Psoas muscle (tissue), 8 donors: ENCODE data around the gene PPME1. TPM values are rescaled to one million over a fixed set of nuclear protein-coding genes. Genes with fewer than 3 reads are reported as not detected.

Source experiments
- ATAC-seq, 4 donors: fragments of 200-7000 bp; cut with Tn5 transposase; one replicate each; pipeline ENCODE4 v1.9.1; 2020; ENCODE audit warnings: moderate library complexity in 3 of 4, mild to moderate bottlenecking in 2 of 4
- DNase-seq, 2 donors: peaks; one replicate each; pipeline ENCODE4 v3.0.0-alpha.2; 2020
- H3K27ac ChIP-seq: fragments of 200-600 bp; one replicate; pipeline ENCODE4 v1.8.0; 2022
- H3K27me3 ChIP-seq, 3 donors: fragments of 200-600 bp in 1 of 3; one replicate each; pipeline versions ENCODE4 v1.6.1 to v1.8.0; 2013 to 2022; ENCODE audit warnings: low read length in 2 of 3, mild to moderate bottlenecking in 2 of 3, moderate library complexity in 1 of 3; ENCODE audit not compliant: insufficient read depth in 3 of 3
- H3K36me3 ChIP-seq, 2 donors: fragments of 200-600 bp in 1 of 2; one replicate each; pipeline versions ENCODE4 v1.6.1 to v1.8.0; 2013 to 2022; ENCODE audit warnings: low read depth in 1 of 2, mild to moderate bottlenecking in 1 of 2, moderate library complexity in 1 of 2; ENCODE audit not compliant: insufficient read depth in 1 of 2
- H3K4me1 ChIP-seq: fragments of 200-600 bp; one replicate; pipeline ENCODE4 v1.8.0; 2022
- H3K4me3 ChIP-seq: fragments of 200-600 bp; one replicate; pipeline ENCODE4 v1.8.0; 2022; ENCODE audit warnings: mild to moderate bottlenecking
- H3K9me3 ChIP-seq: fragments of 200-600 bp; one replicate; pipeline ENCODE4 v1.8.0; 2022
- WGBS, 3 donors: extraction: QIAGEN DNeasy Blood & Tissue Kit; methylation state at CpG; one replicate each; pipeline versions ENCODE4 v1.1.6 to v1.1.7; 2013; 5-methylcytosine and 5-hydroxymethylcytosine counted together
- intact Hi-C, 2 donors: fragments of 100-400 bp; cut with DNase I; formaldehyde crosslinking; loops; one replicate each; pipeline versions ENCODE4 v1.11.0 to v1.14.2; 2022
- polyA plus RNA-seq, 3 donors: library from polyadenylated mRNA; stranded (reverse); fragments of 200-250 nt; gene quantifications; one replicate each; pipeline ENCODE4 v1.2.3, GENCODE V29; 2013
- total RNA-seq, 4 donors: library from RNA; stranded (reverse); fragmentation: NEBNext Ultra II Directional in 2 of 4; extraction: Animal tissue kit (Norgen Biotek cat#: 25700) in 2 of 4; gene quantifications; one replicate each; pipeline versions ENCODE4 v1.2.1 to v1.2.4, GENCODE V29; 2021 to 2023
- TF ChIP-seq, protein P1 (sequence below): fragments of 200-600 bp; IDR thresholded peaks from one replicate; pipeline ENCODE4 v1.8.0; 2022; ENCODE audit warnings: antibody characterized with exemption
- donor health status: healthy with polysubstance abuse.
- donor health status: DM: no; HTN: no; CAD: no; lungs with moderate emphysema.
- donor health status: Bipolar disorder and iron deficiency.
- donor health status: healthy.
- donor health status: DM: yes; HTN: yes; CAD: no.
- donor health status: DM: no; HTN: no; CAD: no.
- donor health status: DM: no; HTN: no; CAD: no.
- donor health status: DM: yes; HTN: yes; CAD: no.

The PPME1 gene
- total and polyA plus RNA-seq, 7 donors, result 28.3 to 47.9 (median 43.1) TPM

DNA sequence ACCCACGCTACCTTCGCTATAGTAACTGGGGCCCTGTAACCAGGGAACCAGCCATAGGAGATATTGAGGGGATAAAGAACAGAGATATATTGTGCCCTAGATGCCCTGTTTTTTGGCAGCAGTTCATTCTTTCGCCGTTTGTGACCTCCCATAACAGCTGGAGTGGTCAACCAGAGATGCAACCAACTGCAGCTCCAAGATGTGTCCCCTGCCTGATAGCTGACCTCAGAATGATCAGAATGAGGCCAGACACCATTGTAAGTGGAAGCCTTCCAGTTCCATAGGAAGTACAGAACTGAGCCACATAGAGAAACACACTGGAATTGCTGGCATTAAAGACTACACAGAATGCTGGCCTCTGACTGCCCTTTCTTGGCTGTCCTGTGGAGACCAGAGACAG is 101.2 kb downstream of the PPME1 start:
- intact Hi-C loops, result no loop called here
- DNase-seq (no peak), ATAC-seq (no peak)
- TF ChIP-seq, protein P1, sequence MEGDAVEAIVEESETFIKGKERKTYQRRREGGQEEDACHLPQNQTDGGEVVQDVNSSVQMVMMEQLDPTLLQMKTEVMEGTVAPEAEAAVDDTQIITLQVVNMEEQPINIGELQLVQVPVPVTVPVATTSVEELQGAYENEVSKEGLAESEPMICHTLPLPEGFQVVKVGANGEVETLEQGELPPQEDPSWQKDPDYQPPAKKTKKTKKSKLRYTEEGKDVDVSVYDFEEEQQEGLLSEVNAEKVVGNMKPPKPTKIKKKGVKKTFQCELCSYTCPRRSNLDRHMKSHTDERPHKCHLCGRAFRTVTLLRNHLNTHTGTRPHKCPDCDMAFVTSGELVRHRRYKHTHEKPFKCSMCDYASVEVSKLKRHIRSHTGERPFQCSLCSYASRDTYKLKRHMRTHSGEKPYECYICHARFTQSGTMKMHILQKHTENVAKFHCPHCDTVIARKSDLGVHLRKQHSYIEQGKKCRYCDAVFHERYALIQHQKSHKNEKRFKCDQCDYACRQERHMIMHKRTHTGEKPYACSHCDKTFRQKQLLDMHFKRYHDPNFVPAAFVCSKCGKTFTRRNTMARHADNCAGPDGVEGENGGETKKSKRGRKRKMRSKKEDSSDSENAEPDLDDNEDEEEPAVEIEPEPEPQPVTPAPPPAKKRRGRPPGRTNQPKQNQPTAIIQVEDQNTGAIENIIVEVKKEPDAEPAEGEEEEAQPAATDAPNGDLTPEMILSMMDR, result no peak
- no peaks in the 10 kb centered on the region for H3K36me3 ChIP-seq
- no peak overlapping the region for H3K4me3 ChIP-seq
- WGBS, 3 donors, result 61 to 67% (median 67%) methylated on average over 4 of the region's 4 CpGs
- no peaks in the 10 kb centered on the region for H3K9me3 ChIP-seq
- no peaks in the 10 kb centered on the region for H3K27me3 ChIP-seq
- no peak overlapping the region for H3K27ac ChIP-seq
- H3K4me1 ChIP-seq, result no peaks in the 10 kb centered on the region

DNA sequence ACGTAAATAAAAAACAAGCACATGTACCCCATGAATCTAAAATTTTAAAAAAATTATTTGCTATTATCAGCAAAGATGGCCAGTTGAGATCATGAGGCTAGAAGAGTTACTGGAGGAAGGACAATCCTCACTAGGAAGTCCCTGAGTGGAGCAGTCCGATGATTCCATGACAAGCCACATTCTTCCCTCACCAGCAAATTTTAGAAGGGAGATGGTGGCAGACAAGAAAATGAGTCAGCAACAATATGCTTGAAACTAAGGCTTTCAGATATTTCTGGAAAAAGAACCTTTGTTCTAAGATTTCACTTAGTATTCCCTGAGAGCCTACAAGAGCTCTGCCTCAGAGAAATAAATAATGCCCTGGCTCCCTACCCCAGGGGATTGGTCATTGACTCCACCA is 105.5 kb downstream of the PPME1 start:
- TF ChIP-seq, protein P1, result no peak
- no peak overlapping the region for H3K4me3 ChIP-seq
- no peaks in the 10 kb centered on the region for H3K27me3 ChIP-seq
- intact Hi-C loops, result no loop called here
- no peaks in the 10 kb centered on the region for H3K36me3 ChIP-seq
- H3K27ac ChIP-seq, result no peak overlapping the region
- H3K9me3 ChIP-seq, result no peaks in the 10 kb centered on the region
- DNase-seq (no peak), ATAC-seq (no peak)
- 91 to 97% (median 93%) methylated on average over 2 of the region's 2 CpGs for WGBS, 3 donors
- H3K4me1 ChIP-seq, result no peaks in the 10 kb centered on the region

DNA sequence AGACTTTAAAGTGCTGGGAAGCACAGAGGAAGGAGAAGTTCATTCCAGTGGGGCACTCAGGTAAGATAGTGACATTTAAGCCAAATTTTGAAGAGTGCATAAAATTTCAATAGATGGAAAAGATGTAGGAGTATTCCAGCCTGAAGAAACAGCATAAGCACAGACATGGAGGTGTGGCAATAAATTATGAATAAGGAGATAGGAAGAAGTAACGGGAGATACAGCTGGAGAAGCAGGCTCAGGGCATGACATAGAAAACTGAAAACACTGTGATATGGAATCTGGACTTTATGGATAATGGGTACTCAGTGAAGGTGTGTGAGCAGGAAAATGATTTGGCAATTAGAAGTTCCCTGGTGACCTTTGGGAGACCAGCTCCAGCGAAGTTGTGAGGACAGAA is 107.0 kb downstream of the PPME1 start:
- Histone ChIP-seq H3K9me3 (no peaks in the 10 kb centered on the region), H3K4me3 (no peak overlapping the region), H3K27me3 (no peaks in the 10 kb centered on the region), H3K4me1 (no peaks in the 10 kb centered on the region), H3K36me3 (no peaks in the 10 kb centered on the region), H3K27ac (no peak overlapping the region)
- intact Hi-C loops, result no loop called here
- WGBS, 3 donors, result 77 to 86% (median 80%) methylated on average over 2 of the region's 2 CpGs
- ATAC-seq (peak in 1 of 4 donors; percentile 6), DNase-seq (no peak)
- TF ChIP-seq, protein P1, result no peak

DNA sequence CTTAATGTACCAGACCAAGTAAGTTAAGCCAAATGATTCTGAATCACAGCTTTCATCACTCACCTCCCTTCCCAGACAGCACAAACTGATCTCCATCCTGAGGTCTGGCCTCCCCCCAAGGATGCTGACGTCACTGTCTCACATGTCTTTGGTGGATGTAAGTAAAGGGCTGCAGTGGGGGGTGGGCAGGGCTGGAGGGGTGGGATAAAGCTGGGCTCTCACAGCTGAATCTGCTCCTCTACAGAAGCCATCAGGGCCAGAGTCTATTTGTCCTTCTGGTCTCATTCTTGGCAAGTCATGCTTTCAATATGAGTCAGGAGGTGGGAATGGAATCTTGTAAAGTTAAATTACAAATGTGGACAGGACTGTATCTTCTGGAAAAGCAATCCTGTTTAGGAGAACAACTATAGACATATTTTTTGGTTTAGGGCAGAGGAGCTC is 107.7 kb downstream of the PPME1 start:
- WGBS, 3 donors, result 55 to 67% (median 55%) methylated on average over 1 of the region's 1 CpG
- Histone ChIP-seq H3K9me3 (no peaks in the 10 kb centered on the region), H3K4me3 (no peak overlapping the region), H3K27ac (no peak overlapping the region), H3K27me3 (no peaks in the 10 kb centered on the region), H3K36me3 (no peaks in the 10 kb centered on the region), H3K4me1 (no peaks in the 10 kb centered on the region)
- ATAC-seq (peak; percentile 32 to 91 (median 50)), DNase-seq (peak in 1 of 2 donors; percentile 78)
- intact Hi-C loops, result no loop called here
- TF ChIP-seq, protein P1, result no peak

DNA sequence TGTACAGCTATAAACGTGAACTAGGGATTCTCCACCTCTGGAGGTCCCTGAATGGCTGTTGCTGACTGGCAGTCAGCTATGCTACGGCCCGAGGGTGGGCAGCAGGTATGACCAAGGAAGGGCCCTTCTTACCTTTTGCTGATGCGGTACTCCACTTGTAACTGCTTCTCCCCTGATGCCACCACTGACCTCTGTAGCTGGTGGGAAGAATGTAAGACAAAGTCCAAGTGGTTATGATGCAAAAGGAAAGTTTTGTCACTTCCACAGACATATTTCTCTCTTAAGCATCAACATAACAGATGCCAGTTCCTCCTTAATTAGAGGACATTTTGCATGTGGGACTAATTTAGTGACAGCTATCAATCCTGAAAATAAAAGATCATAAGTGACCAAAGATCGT is 108.2 kb downstream of the PPME1 start:
- intact Hi-C loops, result no loop called here
- Histone ChIP-seq H3K4me1 (no peaks in the 10 kb centered on the region), H3K9me3 (no peaks in the 10 kb centered on the region), H3K27me3 (no peaks in the 10 kb centered on the region), H3K27ac (no peak overlapping the region), H3K36me3 (no peaks in the 10 kb centered on the region), H3K4me3 (no peak overlapping the region)
- WGBS, 3 donors, result 74 to 83% (median 78%) methylated on average over 5 of the region's 5 CpGs
- DNase-seq (no peak), ATAC-seq (peak in 1 of 4 donors; percentile 18)
- TF ChIP-seq, protein P1, result no peak
